Tibial nerve (tissue), 4 donors: ENCODE data around the gene KMO. TPM values are rescaled to one million over a fixed set of nuclear protein-coding genes. Genes with fewer than 3 reads are reported as not detected.

Experiments
- DNase-seq, 2 donors: peaks; one replicate each; pipeline ENCODE4 v3.0.0-alpha.2; 2019; ENCODE audit warnings: low spot score in 2 of 2
- H3K27ac ChIP-seq, 4 donors: fragments of 200-600 bp; sonication (generic) in 3 of 4; one replicate each; pipeline ENCODE4 v1.5.1; 2017 to 2019; ENCODE audit warnings: mild to moderate bottlenecking in 1 of 4
- H3K27me3 ChIP-seq, 2 donors: fragments of 200-600 bp; sonication (generic) in 1 of 2; one replicate each; pipeline versions ENCODE4 v1.5.1 to v1.6.0; 2017 to 2019
- H3K36me3 ChIP-seq, 3 donors: fragments of 200-600 bp; sonication (generic); one replicate each; pipeline ENCODE4 v1.5.1; 2018 to 2019
- H3K4me1 ChIP-seq, 4 donors: fragments of 200-600 bp; sonication (generic) in 3 of 4; one replicate each; pipeline ENCODE4 v1.5.1; 2017 to 2019
- H3K4me3 ChIP-seq, 4 donors: fragments of 200-600 bp; sonication (generic) in 3 of 4; one replicate each; pipeline ENCODE4 v1.5.1; 2017 to 2019; ENCODE audit warnings: mild to moderate bottlenecking in 1 of 4, moderate library complexity in 1 of 4
- H3K9me3 ChIP-seq, 4 donors: fragments of 200-600 bp; sonication (generic) in 3 of 4; one replicate each; pipeline ENCODE4 v1.5.1; 2017 to 2019
- EP300 ChIP-seq, 2 donors: sonication (generic); formaldehyde crosslinking; IDR thresholded peaks; one replicate each; pipeline ENCODE4 v1.6.1; 2017; ENCODE audit warnings: antibody characterized with exemption in 2 of 2, mild to moderate bottlenecking in 1 of 2
- POLR2A ChIP-seq, 2 donors: fragments of 450-650 bp; IDR thresholded peaks; one replicate each; pipeline ENCODE4 v1.6.1; 2017; ENCODE audit warnings: antibody characterized with exemption in 2 of 2, mild to moderate bottlenecking in 2 of 2, moderate library complexity in 2 of 2
- WGBS, 2 donors: methylation state at CpG; one replicate each; pipeline ENCODE4 v1.1.5; 2018; 5-methylcytosine and 5-hydroxymethylcytosine counted together
- total RNA-seq, 4 donors: library from RNA; depleted of rRNA; stranded (reverse); fragments of >200 nt; gene quantifications; one replicate each; pipeline ENCODE4 v1.1.0, GENCODE V29; 2016
- TF ChIP-seq, protein P1 (sequence below), 5 experiments: fragments of 200-600 bp in 3 of 5; fragments of 450-650 bp in 2 of 5; sonication (generic) in 3 of 5; IDR thresholded peaks; one replicate each; pipeline ENCODE4 v1.5.1; 2016 to 2019; ENCODE audit warnings: antibody characterized with exemption in 5 of 5, mild to moderate bottlenecking in 3 of 5, moderate library complexity in 2 of 5

Gene KMO
- total RNA-seq, 4 donors from 2014 or later = 0.20 to 4.4 (median 1.8) TPM

DNA sequence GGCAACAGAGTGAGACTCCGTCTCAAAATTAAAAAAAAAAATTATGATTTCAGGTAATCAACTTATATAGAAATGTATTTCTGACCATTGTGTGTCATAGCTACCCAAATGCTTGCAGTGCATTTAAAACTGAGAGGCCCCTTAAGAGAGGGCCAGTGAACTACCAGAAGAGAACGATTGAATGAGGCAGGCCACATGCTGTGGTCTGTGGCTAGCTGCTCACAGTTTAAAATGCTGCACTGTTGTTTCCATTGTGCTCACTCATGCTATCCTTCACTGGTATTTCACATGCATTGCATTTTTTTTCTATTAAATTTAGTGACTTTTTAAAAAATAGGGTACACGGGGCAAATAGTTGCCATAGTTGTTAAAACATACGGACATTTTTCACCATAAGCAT lies 82.0 kb downstream of the KMO start:
- WGBS, 2 donors = 82 to 87% methylated on average over 4 of the region's 4 CpGs
- H3K36me3 ChIP-seq = no peaks in the 10 kb centered on the region
- no peaks in the 10 kb centered on the region for H3K9me3 ChIP-seq
- H3K4me1 ChIP-seq = peaks cover 0 to 6% (median 0%) of the 10 kb centered on the region in 4 donors
- no peak overlapping the region for H3K4me3 ChIP-seq
- no peak overlapping the region for H3K27ac ChIP-seq
- DNase-seq = no peak
- TF ChIP-seq, protein P1, sequence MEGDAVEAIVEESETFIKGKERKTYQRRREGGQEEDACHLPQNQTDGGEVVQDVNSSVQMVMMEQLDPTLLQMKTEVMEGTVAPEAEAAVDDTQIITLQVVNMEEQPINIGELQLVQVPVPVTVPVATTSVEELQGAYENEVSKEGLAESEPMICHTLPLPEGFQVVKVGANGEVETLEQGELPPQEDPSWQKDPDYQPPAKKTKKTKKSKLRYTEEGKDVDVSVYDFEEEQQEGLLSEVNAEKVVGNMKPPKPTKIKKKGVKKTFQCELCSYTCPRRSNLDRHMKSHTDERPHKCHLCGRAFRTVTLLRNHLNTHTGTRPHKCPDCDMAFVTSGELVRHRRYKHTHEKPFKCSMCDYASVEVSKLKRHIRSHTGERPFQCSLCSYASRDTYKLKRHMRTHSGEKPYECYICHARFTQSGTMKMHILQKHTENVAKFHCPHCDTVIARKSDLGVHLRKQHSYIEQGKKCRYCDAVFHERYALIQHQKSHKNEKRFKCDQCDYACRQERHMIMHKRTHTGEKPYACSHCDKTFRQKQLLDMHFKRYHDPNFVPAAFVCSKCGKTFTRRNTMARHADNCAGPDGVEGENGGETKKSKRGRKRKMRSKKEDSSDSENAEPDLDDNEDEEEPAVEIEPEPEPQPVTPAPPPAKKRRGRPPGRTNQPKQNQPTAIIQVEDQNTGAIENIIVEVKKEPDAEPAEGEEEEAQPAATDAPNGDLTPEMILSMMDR (IDR thresholded peaks at IDR 0.05) = no peak
- TF ChIP-seq EP300 (IDR thresholded peaks at IDR 0.05) = no peak
- TF ChIP-seq POLR2A (IDR thresholded peaks at IDR 0.05) = no peak
- no peaks in the 10 kb centered on the region for H3K27me3 ChIP-seq

DNA sequence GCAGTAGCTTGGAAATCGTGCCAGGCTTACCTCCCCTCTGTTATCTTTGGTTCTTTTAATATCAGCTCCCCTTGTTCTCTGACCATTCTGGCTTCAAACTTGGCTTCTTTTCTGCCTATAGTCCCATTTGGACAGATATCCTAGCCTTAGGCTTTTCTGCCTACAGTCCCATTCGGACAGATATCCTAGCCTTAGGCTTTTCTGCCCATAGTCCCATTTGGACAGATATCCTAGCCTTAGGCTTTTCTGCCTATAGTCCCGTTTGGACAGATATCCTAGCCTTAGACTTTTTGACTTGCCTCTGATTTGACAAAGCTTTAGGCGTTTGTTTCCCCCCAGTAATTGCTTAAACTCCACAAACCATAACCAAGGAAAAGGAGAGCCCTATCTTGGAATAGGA lies 82.4 kb downstream of the KMO start:
- WGBS, 2 donors = 71 to 73% methylated on average over 4 of the region's 4 CpGs
- no peak for DNase-seq
- TF ChIP-seq, protein P1 (IDR thresholded peaks at IDR 0.05) = no peak
- TF ChIP-seq POLR2A (IDR thresholded peaks at IDR 0.05) (no peak), EP300 (IDR thresholded peaks at IDR 0.05) (no peak)
- no peak overlapping the region for H3K27ac ChIP-seq
- no peak overlapping the region for H3K4me3 ChIP-seq
- no peaks in the 10 kb centered on the region for H3K36me3 ChIP-seq
- H3K4me1 ChIP-seq = peaks cover 0 to 6% (median 0%) of the 10 kb centered on the region in 4 donors
- H3K9me3 ChIP-seq = no peaks in the 10 kb centered on the region
- no peaks in the 10 kb centered on the region for H3K27me3 ChIP-seq

DNA sequence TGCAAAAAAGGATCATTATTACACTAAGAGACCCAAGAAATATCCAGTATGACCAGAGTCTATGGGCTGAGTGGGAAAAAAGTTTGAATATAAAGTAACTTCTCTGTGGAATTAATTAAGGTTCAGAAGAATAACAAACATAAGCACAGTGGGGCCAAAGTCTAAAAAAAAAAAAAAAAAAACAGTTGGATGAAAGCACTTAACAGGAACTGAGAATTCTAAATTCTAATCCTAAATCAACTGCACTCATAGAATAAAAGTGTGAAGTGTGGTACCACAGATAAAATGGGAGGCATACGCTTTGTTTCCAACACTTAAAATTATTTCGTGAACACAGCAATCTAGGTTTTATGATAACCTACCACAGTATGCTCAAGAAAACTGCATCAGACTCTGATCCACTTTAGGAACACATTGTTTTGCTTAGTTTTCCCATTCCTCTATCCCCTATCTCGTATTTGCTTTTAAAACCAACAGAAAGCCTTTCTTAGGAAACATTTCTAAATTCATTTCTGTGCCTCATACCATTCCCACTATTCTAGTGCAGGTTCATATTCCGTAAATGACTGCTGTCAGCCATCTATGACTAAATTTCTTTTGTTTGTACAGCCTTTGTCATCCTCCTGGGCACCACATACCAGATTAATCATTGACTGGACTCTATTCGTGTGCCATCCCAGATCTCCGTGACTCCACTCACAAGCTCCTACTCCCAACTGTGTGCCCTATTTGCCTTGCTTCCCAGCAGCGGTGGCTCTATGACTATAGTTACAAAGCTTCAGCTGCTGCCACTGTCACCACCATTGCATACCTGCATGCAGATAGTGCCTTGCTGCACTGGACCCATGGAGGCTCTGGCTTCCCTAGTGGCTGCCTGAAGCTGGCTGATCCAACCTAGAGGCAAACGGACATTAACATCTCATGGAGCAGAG lies 83.1 kb downstream of the KMO start:
- DNase-seq = no peak

DNA sequence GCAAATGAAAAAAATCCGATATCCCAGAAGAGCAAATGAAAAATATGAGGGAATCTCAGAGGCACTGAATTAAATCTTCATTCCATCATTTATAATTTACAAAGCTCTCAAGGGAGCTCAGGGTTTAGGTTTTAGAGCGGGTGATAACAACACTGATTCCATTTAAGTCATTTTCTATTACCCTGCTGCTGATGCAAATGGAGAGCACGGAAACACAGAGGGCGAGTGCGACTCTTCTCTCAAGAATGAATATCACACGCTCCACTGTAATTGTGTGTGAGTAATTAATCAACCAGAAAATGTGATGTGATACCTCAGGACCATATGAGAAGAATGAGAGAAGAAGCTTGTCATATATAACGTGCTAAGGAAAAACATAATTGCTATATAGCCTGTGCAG lies 85.2 kb downstream of the KMO start:
- WGBS, 2 donors = 92 to 99% methylated on average over 7 of the region's 7 CpGs

More for the DNA sequence above, 83.1 kb downstream of the KMO start:
- Histone ChIP-seq H3K4me1 (peaks cover 0 to 6% (median 0%) of the 10 kb centered on the region in 4 donors), H3K9me3 (no peaks in the 10 kb centered on the region), H3K27ac (no peak overlapping the region), H3K36me3 (no peaks in the 10 kb centered on the region), H3K27me3 (no peaks in the 10 kb centered on the region), H3K4me3 (no peak overlapping the region)
- TF ChIP-seq POLR2A (IDR thresholded peaks at IDR 0.05) (no peak), EP300 (IDR thresholded peaks at IDR 0.05) (no peak)
- TF ChIP-seq, protein P1 (IDR thresholded peaks at IDR 0.05) = no peak
- 84 to 86% methylated on average over 8 of the region's 8 CpGs for WGBS, 2 donors

More for the DNA sequence above, 85.2 kb downstream of the KMO start:
- no peaks in the 10 kb centered on the region for H3K27me3 ChIP-seq
- TF ChIP-seq POLR2A (IDR thresholded peaks at IDR 0.05) (no peak), EP300 (IDR thresholded peaks at IDR 0.05) (no peak)
- TF ChIP-seq, protein P1 (IDR thresholded peaks at IDR 0.05) = no peak
- DNase-seq = no peak
- no peak overlapping the region for H3K27ac ChIP-seq
- H3K4me3 ChIP-seq = no peak overlapping the region
- no peaks in the 10 kb centered on the region for H3K36me3 ChIP-seq
- peaks cover 0 to 3% (median 0%) of the 10 kb centered on the region in 4 donors for H3K4me1 ChIP-seq
- H3K9me3 ChIP-seq = no peaks in the 10 kb centered on the region
